GM12878 (cell line): ENCODE measurements around the gene BMP2K. TPM values are rescaled to one million over a fixed set of nuclear protein-coding genes. Genes with fewer than 3 reads are reported as not detected.

Experiments used
- ATAC-seq: fragments of 200-7000 bp; cut with Tn5 transposase; 3 replicates; pipeline ENCODE4 v1.9.1; 2020; ENCODE audit warnings: mild to moderate bottlenecking, moderate library complexity
- BruUV-seq: library from RNA; stranded (reverse); fragments of 400-500 nt; replicated peaks from 2 replicates; lab custom pipeline; 2021; lab: Mats Ljungman, UMichigan
- CTCF ChIA-PET: fragments of 300-600 bp; sonication (Branson Sonifier 250); formaldehyde crosslinking; extraction: SDS; loops from one replicate; lab custom pipeline; 2021; ENCODE audit warnings: inconsistent platforms; lab: Yijun Ruan, JAX
- POLR2A ChIA-PET: fragments of 350-600 bp; formaldehyde crosslinking; extraction: SDS; loops from one replicate; lab custom pipeline; 2021; ENCODE audit warnings: inconsistent platforms; lab: Charles Lee
- RAD21 ChIA-PET: fragments of 300-600 bp; sonication (Branson Sonifier 250); formaldehyde crosslinking; loops from one replicate; lab custom pipeline; 2023; ENCODE audit warnings: antibody characterized with exemption; ENCODE audit not compliant: unreplicated experiment; lab: Charles Lee
- SMC1A ChIA-PET: fragments of 300-600 bp; sonication (Branson Sonifier 250); formaldehyde crosslinking; loops from one replicate; lab custom pipeline; 2023; ENCODE audit not compliant: unreplicated experiment, uncharacterized antibody; lab: Charles Lee
- DNase-seq: peaks from one replicate; pipeline ENCODE4 v3.0.0-alpha.2; 2011; ENCODE audit warnings: low read depth, low spot score
- FAIRE-seq: peaks from 3 replicates; lab custom pipeline; 2011; peaks lifted over from hg19 to GRCh38; lab: Jason Lieb, UNC
- H2AFZ ChIP-seq: 2 replicates; pipeline ENCODE4 v1.6.0; 2011; ENCODE audit warnings: low read depth, low read length, control low read depth; ENCODE audit not compliant: control insufficient read depth
- H3K27ac ChIP-seq: 2 replicates; pipeline ENCODE4 v1.5.1; 2011; ENCODE audit warnings: control low read depth; ENCODE audit not compliant: control insufficient read depth, insufficient read depth
- H3K27me3 ChIP-seq, 2 experiments: replicated peaks in 1 of 2; 2 replicates each; pipeline versions ENCODE4 v1.6.0 to v1.6.1; 2011; ENCODE audit warnings: low read length in 1 of 2; ENCODE audit not compliant: control insufficient read depth in 2 of 2, insufficient read depth in 2 of 2
- H3K36me3 ChIP-seq, 2 experiments: 2 replicates each; pipeline ENCODE4 v1.5.1; 2011; ENCODE audit warnings: low read length in 1 of 2; ENCODE audit not compliant: control insufficient read depth in 2 of 2, insufficient read depth in 2 of 2
- H3K4me1 ChIP-seq: 2 replicates; pipeline ENCODE4 v1.6.1; 2011; ENCODE audit warnings: mild to moderate bottlenecking, low read length, moderate library complexity, mixed read lengths; ENCODE audit not compliant: control insufficient read depth, insufficient read depth
- H3K4me2 ChIP-seq: 2 replicates; pipeline ENCODE4 v1.6.0; 2011; ENCODE audit warnings: control low read depth; ENCODE audit not compliant: control insufficient read depth, insufficient read depth
- H3K4me3 ChIP-seq: fragments of 200-600 bp; sonication (generic); 2 replicates; pipeline ENCODE4 v1.5.1; 2016
- H3K79me2 ChIP-seq: 2 replicates; pipeline ENCODE4 v1.6.0; 2011; ENCODE audit warnings: low read length; ENCODE audit not compliant: control insufficient read depth, insufficient read depth
- H3K9ac ChIP-seq: 2 replicates; pipeline ENCODE4 v1.8.0; 2011; ENCODE audit warnings: low read length, control low read depth, mixed read lengths; ENCODE audit not compliant: control insufficient read depth, insufficient read depth
- H3K9me3 ChIP-seq: replicated peaks from 3 replicates; pipeline ENCODE4 v1.5.1; 2011; ENCODE audit warnings: mild to moderate bottlenecking, low read length; ENCODE audit not compliant: control insufficient read depth, insufficient read depth
- H4K20me1 ChIP-seq: 2 replicates; pipeline ENCODE4 v1.6.0; 2011; ENCODE audit not compliant: control insufficient read depth, insufficient read depth
- ATF7 ChIP-seq: fragments of 450-650 bp; IDR thresholded peaks from 2 replicates; pipeline ENCODE4 v1.6.1; 2016; ENCODE audit warnings: low read depth, mild to moderate bottlenecking
- CHD2 ChIP-seq: IDR thresholded peaks from 2 replicates; pipeline ENCODE4 v1.6.1; 2011; ENCODE audit warnings: low read depth, low read length, improper control_type of control experiment, borderline replicate concordance
- EGR1 ChIP-seq, 2 experiments: IDR thresholded peaks; 1 replicate in 1 of 2; 2 replicates in 1 of 2; pipeline ENCODE4 v1.6.1; 2011 to 2012; ENCODE audit warnings: low read depth in 2 of 2, low read length in 2 of 2, borderline replicate concordance in 1 of 2, mild to moderate bottlenecking in 1 of 2, moderate library complexity in 1 of 2
- HDAC6 ChIP-seq: fragments of 200-600 bp; sonication (generic); IDR thresholded peaks from one replicate; pipeline ENCODE4 v1.8.0; 2017; ENCODE audit warnings: antibody characterized with exemption; ENCODE audit not compliant: unreplicated experiment
- HDGF ChIP-seq: fragments of 450-650 bp; IDR thresholded peaks from 2 replicates; pipeline ENCODE4 v1.6.1; 2016; ENCODE audit warnings: antibody characterized with exemption
- JUND ChIP-seq: IDR thresholded peaks from 2 replicates; pipeline ENCODE4 v1.6.1; 2012; ENCODE audit warnings: low read depth, mild to moderate bottlenecking, low read length, improper control_type of control experiment, moderate library complexity
- MTA3 ChIP-seq: IDR thresholded peaks from 2 replicates; pipeline ENCODE4 v1.6.1; 2012; ENCODE audit warnings: low read length, inconsistent platforms, borderline replicate concordance
- NFIC ChIP-seq: IDR thresholded peaks from 2 replicates; pipeline ENCODE4 v1.6.1; 2012; ENCODE audit warnings: low read depth, mild to moderate bottlenecking, inconsistent platforms, low read length, moderate library complexity
- NFYA ChIP-seq: IDR thresholded peaks from 2 replicates; pipeline ENCODE4 v1.6.1; 2011; ENCODE audit warnings: low read depth, mild to moderate bottlenecking, low read length, improper control_type of control experiment, borderline replicate concordance
- NR2C2 ChIP-seq: IDR thresholded peaks from 2 replicates; pipeline ENCODE4 v1.6.1; 2011; ENCODE audit warnings: borderline replicate concordance, low read depth; ENCODE audit not compliant: control insufficient read depth, insufficient read length
- POU2F2 ChIP-seq: IDR thresholded peaks from 3 replicates; pipeline ENCODE4 v1.6.1; 2011; ENCODE audit warnings: low read depth, mild to moderate bottlenecking, low read length, borderline replicate concordance
- RCOR1 ChIP-seq: conservative IDR thresholded peaks from 2 replicates; pipeline ENCODE4 v1.6.1; 2012; ENCODE audit warnings: low read depth, low read length, improper control_type of control experiment
- SRF ChIP-seq, 2 experiments: IDR thresholded peaks; 2 replicates each; pipeline ENCODE4 v1.6.1; 2011; ENCODE audit warnings: low read depth in 2 of 2, low read length in 2 of 2, mild to moderate bottlenecking in 1 of 2, moderate library complexity in 1 of 2
- STAT1 ChIP-seq: fragments of 450-650 bp; conservative IDR thresholded peaks from 2 replicates; pipeline ENCODE4 v1.6.1; 2014; ENCODE audit warnings: antibody characterized with exemption, mild to moderate bottlenecking
- TAF1 ChIP-seq: IDR thresholded peaks from 2 replicates; pipeline ENCODE4 v1.6.1; 2011; ENCODE audit warnings: mild to moderate bottlenecking, low read depth, low read length, borderline replicate concordance
- WGBS: methylation state at CpG from one replicate; pipeline ENCODE4 v1.1.6; 2016; ENCODE audit warnings: low lambda C conversion rate; ENCODE audit not compliant: insufficient replicate concordance, insufficient coverage; ENCODE audit errors: missing lambda C conversion rate; 5-methylcytosine and 5-hydroxymethylcytosine counted together
- in situ Hi-C: fragments of 300-500 bp; cut with MboI; formaldehyde crosslinking; loops from 9 replicates; pipeline ENCODE4 v1.14.3; 2018; ENCODE audit warnings: mixed read lengths
- intact Hi-C: fragments of 100-400 bp; cut with micrococcal nuclease; formaldehyde crosslinking; loops from one replicate; pipeline ENCODE4 v1.14.2; 2022; ENCODE audit not compliant: unreplicated experiment
- polyA plus RNA-seq, 11 experiments: library from polyadenylated mRNA; depleted of rRNA in 4 of 11; unstranded in 6 of 11; stranded (reverse) in 5 of 11; fragments of >200 nt; fragmentation: Nextera tagmentation in 4 of 11; fragmentation: Illumina TruSeq in 1 of 11; extraction: Ambion mirVana in 4 of 11; extraction: Trizol in 1 of 11; gene quantifications; 1 replicate in 1 of 11; 2 replicates in 10 of 11; pipeline versions ENCODE4 v1.2.1 to v1.2.3, GENCODE V29; 2011 to 2016; ENCODE audit warnings: inconsistent platforms in 2 of 11, missing spikeins in 2 of 11, low read depth in 1 of 11
- total RNA-seq, 4 experiments: library from RNA; depleted of rRNA in 3 of 4; stranded (reverse); fragments of >200 nt in 3 of 4; fragmentation: Illumina TruSeq in 1 of 4; extraction: Trizol in 1 of 4; gene quantifications; 2 replicates each; pipeline versions ENCODE4 v1.2.1 to v1.2.3, GENCODE V29; 2013 to 2021
- TF ChIP-seq, protein P1 (sequence below): IDR thresholded peaks from 2 replicates; pipeline ENCODE4 v1.6.1; 2011; ENCODE audit warnings: borderline replicate concordance, low read depth, mild to moderate bottlenecking, moderate library complexity, mixed read lengths, low read length; ENCODE audit not compliant: insufficient read depth; ENCODE audit errors: extremely low read length
- TF ChIP-seq, protein P2 (sequence below): fragments of 450-650 bp; IDR thresholded peaks from 2 replicates; pipeline ENCODE4 v1.6.1; 2017; ENCODE audit warnings: mild to moderate bottlenecking, low read depth, inconsistent platforms; ENCODE audit not compliant: poor library complexity, severe bottlenecking
- TF ChIP-seq, protein P3 (sequence below): fragments of 450-650 bp; formaldehyde crosslinking; IDR thresholded peaks from 2 replicates; pipeline ENCODE4 v1.5.0; 2022; ENCODE audit warnings: mild to moderate bottlenecking, missing genetic modification characterization

BMP2K gene
- total and polyA plus RNA-seq, 10 of the 15 experiments (the other 5 are each of a cell fraction or from before 2014, with no cell fraction given) = 3.3 to 84.6 (median 24.8) TPM

DNA sequence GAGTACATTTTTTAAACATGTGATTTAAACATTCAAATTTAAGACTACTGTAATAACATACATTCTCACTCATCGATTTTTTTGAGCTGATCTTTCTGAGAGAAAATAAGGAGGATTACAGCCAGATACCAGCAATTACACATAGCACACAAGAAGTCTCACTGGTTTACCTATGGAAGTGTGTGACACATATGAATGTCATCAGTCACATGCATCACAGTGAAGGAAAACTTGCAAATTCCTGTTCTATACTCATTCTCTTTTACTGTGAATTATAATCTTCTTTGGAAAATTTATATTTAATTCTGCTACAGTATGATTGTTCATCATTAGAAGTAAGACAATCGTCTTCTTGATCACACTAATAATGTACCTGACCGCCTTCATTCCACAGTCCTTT is 21.3 kb upstream of the BMP2K start:
- no peak for FAIRE-seq
- BruUV-seq = no TSS peak
- Histone ChIP-seq H3K9ac (no peak overlapping the region), H3K27ac (no peak overlapping the region), H3K4me2 (no peak overlapping the region), H3K27me3 (no peaks in the 10 kb centered on the region), H3K4me3 (no peak overlapping the region), H3K79me2 (no peaks in the 10 kb centered on the region), H2AFZ (no peak overlapping the region), H3K36me3 (no peaks in the 10 kb centered on the region), H4K20me1 (no peaks in the 10 kb centered on the region), H3K9me3 (no peaks in the 10 kb centered on the region; the same call in 1 of the 3 replicates), H3K4me1 (peaks cover 36% of the 10 kb centered on the region)
- in situ Hi-C loops = loop anchor here (25.0 kb wide), 1 partner anchor 1307 kb away; the partner anchor contains the start of gene ANTXR2
- ChIA-PET RAD21 (interaction anchor here (3.0 kb wide), 1 partner anchor 12 kb away, joined by 14 read pairs; no protein-coding TSS in a partner anchor), CTCF (interaction anchor here (1.8 kb wide), 1 partner anchor 112 kb away, joined by 3 read pairs; no protein-coding TSS in a partner anchor), SMC1A (interaction anchor here (1.3 to 4.1 kb wide), 4 partner anchors 12 to 141 kb away, joined by 6 to 28 read pairs (median 8); no protein-coding TSS in a partner anchor), POLR2A (interaction anchor here (0.5 to 1.4 kb wide), 2 partner anchors 9 to 13 kb away, joined by 3 to 4 read pairs; no protein-coding TSS in a partner anchor)
- no peak for ATAC-seq
- intact Hi-C loops = no loop called here
- no peak for DNase-seq
- 62% methylated on average over 3 of the region's 3 CpGs for WGBS
- TF ChIP-seq CHD2 = no peak
- TF ChIP-seq HDAC6 = no peak
- TF ChIP-seq NR2C2 = no peak
- TF ChIP-seq TAF1 = no peak
- TF ChIP-seq STAT1 = no peak
- TF ChIP-seq, protein P1, sequence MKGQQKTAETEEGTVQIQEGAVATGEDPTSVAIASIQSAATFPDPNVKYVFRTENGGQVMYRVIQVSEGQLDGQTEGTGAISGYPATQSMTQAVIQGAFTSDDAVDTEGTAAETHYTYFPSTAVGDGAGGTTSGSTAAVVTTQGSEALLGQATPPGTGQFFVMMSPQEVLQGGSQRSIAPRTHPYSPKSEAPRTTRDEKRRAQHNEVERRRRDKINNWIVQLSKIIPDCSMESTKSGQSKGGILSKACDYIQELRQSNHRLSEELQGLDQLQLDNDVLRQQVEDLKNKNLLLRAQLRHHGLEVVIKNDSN = no peak
- TF ChIP-seq ATF7 = no peak
- TF ChIP-seq, protein P2, sequence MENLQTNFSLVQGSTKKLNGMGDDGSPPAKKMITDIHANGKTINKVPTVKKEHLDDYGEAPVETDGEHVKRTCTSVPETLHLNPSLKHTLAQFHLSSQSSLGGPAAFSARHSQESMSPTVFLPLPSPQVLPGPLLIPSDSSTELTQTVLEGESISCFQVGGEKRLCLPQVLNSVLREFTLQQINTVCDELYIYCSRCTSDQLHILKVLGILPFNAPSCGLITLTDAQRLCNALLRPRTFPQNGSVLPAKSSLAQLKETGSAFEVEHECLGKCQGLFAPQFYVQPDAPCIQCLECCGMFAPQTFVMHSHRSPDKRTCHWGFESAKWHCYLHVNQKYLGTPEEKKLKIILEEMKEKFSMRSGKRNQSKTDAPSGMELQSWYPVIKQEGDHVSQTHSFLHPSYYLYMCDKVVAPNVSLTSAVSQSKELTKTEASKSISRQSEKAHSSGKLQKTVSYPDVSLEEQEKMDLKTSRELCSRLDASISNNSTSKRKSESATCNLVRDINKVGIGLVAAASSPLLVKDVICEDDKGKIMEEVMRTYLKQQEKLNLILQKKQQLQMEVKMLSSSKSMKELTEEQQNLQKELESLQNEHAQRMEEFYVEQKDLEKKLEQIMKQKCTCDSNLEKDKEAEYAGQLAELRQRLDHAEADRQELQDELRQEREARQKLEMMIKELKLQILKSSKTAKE = no peak
- TF ChIP-seq, protein P3, sequence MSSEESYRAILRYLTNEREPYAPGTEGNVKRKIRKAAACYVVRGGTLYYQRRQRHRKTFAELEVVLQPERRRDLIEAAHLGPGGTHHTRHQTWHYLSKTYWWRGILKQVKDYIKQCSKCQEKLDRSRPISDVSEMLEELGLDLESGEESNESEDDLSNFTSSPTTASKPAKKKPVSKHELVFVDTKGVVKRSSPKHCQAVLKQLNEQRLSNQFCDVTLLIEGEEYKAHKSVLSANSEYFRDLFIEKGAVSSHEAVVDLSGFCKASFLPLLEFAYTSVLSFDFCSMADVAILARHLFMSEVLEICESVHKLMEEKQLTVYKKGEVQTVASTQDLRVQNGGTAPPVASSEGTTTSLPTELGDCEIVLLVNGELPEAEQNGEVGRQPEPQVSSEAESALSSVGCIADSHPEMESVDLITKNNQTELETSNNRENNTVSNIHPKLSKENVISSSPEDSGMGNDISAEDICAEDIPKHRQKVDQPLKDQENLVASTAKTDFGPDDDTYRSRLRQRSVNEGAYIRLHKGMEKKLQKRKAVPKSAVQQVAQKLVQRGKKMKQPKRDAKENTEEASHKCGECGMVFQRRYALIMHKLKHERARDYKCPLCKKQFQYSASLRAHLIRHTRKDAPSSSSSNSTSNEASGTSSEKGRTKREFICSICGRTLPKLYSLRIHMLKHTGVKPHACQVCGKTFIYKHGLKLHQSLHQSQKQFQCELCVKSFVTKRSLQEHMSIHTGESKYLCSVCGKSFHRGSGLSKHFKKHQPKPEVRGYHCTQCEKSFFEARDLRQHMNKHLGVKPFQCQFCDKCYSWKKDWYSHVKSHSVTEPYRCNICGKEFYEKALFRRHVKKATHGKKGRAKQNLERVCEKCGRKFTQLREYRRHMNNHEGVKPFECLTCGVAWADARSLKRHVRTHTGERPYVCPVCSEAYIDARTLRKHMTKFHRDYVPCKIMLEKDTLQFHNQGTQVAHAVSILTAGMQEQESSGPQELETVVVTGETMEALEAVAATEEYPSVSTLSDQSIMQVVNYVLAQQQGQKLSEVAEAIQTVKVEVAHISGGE = no peak
- TF ChIP-seq EGR1 (IDR thresholded peaks at IDR 0.05; ENCODE audit: borderline replicate concordance in 1 of 2, low read depth in 2 of 2, low read length in 2 of 2) = no peak
- TF ChIP-seq POU2F2 = no peak
- no peak for TF ChIP-seq RCOR1
- TF ChIP-seq SRF (IDR thresholded peaks at IDR 0.05; ENCODE audit: low read depth in 2 of 2, low read length in 2 of 2) = no peak
- TF ChIP-seq MTA3 = no peak
- no peak for TF ChIP-seq NFYA
- TF ChIP-seq HDGF = no peak
- no peak for TF ChIP-seq NFIC
- no peak for TF ChIP-seq JUND
